ENCODE measurements around the gene PLEKHA7.

GRCh38 chr11:16780146-16780545 lies 234.1 kb downstream of the PLEKHA7 start:
- no peak for TF ChIP-seq CTCF (conservative IDR thresholded peaks at IDR 0.05; ENCODE audit: low read length)
- TF ChIP-seq EZH2phosphoT487 (IDR thresholded peaks at IDR 0.05; ENCODE audit: borderline replicate concordance, low read depth, low read length): no peak
